RWPE1 (cell line): Measurements from ENCODE around the gene ARMC6.

Experiments used
- CTCF ChIA-PET: fragments of 350-600 bp; sonication (Branson Sonifier 250); formaldehyde crosslinking; extraction: SDS; loops from one replicate; lab custom pipeline; 2021; lab: Yijun Ruan, JAX
- POLR2A ChIA-PET: fragments of 400-600 bp; formaldehyde crosslinking; extraction: SDS; loops from one replicate; lab custom pipeline; 2020; ENCODE audit warnings: antibody characterized with exemption; ENCODE audit not compliant: low non-redundant PET; lab: Yijun Ruan, JAX
- DNase-seq: peaks from one replicate; pipeline ENCODE4 v3.0.0; 2012; ENCODE audit warnings: low spot score
- H3K27ac ChIP-seq: fragments of 450-650 bp; 2 replicates; pipeline ENCODE4 v1.5.1; 2017
- CTCF ChIP-seq: fragments of 450-650 bp; conservative IDR thresholded peaks from 2 replicates; pipeline ENCODE4 v1.5.1; 2017; ENCODE audit warnings: low read depth, mild to moderate bottlenecking

Gene ARMC6

GRCh38 chr19:19054315-19054938, 21.0 kb downstream of the ARMC6 start:
- no peak for TF ChIP-seq CTCF
- no peak for DNase-seq
- H3K27ac ChIP-seq, result no peak overlapping the region
- CTCF ChIA-PET, result interaction anchor here (0.5 to 0.8 kb wide), 4 partner anchors 14 to 324 kb away, joined by 3 read pairs; no protein-coding TSS in a partner anchor
- POLR2A ChIA-PET, result no interaction called here

GRCh38 chr19:19054939-19055440, 21.6 kb downstream of the ARMC6 start:
- ChIA-PET CTCF (interaction anchor here (0.6 to 0.8 kb wide), 2 partner anchors 13 to 127 kb away, joined by 3 read pairs; no protein-coding TSS in a partner anchor), POLR2A (no interaction called here)
- no peak for DNase-seq
- H3K27ac ChIP-seq, result no peak overlapping the region
- TF ChIP-seq CTCF, result no peak

GRCh38 chr19:19055701-19056100, 22.3 kb downstream of the ARMC6 start:
- CTCF ChIA-PET, result no interaction called here
- POLR2A ChIA-PET, result no interaction called here
- DNase-seq, result no peak
- no peak overlapping the region for H3K27ac ChIP-seq
- TF ChIP-seq CTCF, result no peak

GRCh38 chr19:19056636-19057275, 23.4 kb downstream of the ARMC6 start:
- ChIA-PET CTCF (interaction anchor here (0.7 kb wide), 1 partner anchor 21 kb away, joined by 3 read pairs; no protein-coding TSS in a partner anchor), POLR2A (no interaction called here)
- H3K27ac ChIP-seq, result no peak overlapping the region
- DNase-seq, result no peak
- no peak for TF ChIP-seq CTCF

GRCh38 chr19:19057317-19057716, 23.9 kb downstream of the ARMC6 start:
- H3K27ac ChIP-seq, result no peak overlapping the region
- DNase-seq, result no peak
- TF ChIP-seq CTCF, result no peak
- ChIA-PET CTCF (interaction anchor here (0.7 kb wide), 1 partner anchor 22 kb away, joined by 3 read pairs; no protein-coding TSS in a partner anchor), POLR2A (no interaction called here)

- no peak for TF ChIP-seq CTCF
- H3K27ac ChIP-seq, result no peak overlapping the region
- ChIA-PET CTCF (no interaction called here), POLR2A (no interaction called here)
- no peak for DNase-seq
Measured at GRCh38 chr19:19057720-19058119, 24.3 kb downstream of the ARMC6 start.
